Mesodermal cell (in vitro differentiated cells): ENCODE results near the gene NLGN1.

Source experiments
- H3K27ac ChIP-seq: 2 replicates; pipeline ENCODE4 v1.7.0; 2013; ENCODE audit warnings: mild to moderate bottlenecking, low read depth, low read length, moderate library complexity; ENCODE audit not compliant: severe bottlenecking
- H3K36me3 ChIP-seq: 2 replicates; pipeline ENCODE4 v1.7.1; 2013; ENCODE audit warnings: mild to moderate bottlenecking, low read length, moderate library complexity; ENCODE audit not compliant: control insufficient read depth, insufficient read depth
- H3K4me1 ChIP-seq: one replicate; pipeline ENCODE4 v1.7.1; 2013; ENCODE audit warnings: mild to moderate bottlenecking, low read length; ENCODE audit not compliant: insufficient read depth, control insufficient read depth, poor library complexity, severe bottlenecking
- H3K4me3 ChIP-seq: 2 replicates; pipeline ENCODE4 v1.7.0; 2013; ENCODE audit warnings: low read length, control low read depth, mild to moderate bottlenecking; ENCODE audit not compliant: insufficient read depth, poor library complexity, severe bottlenecking; ENCODE audit errors: extremely low read depth
- H3K9me3 ChIP-seq: 2 replicates; pipeline ENCODE4 v1.7.1; 2013; ENCODE audit warnings: mild to moderate bottlenecking, low read length, moderate library complexity; ENCODE audit not compliant: control insufficient read depth
- WGBS, 2 experiments: methylation state at CpG; one replicate each; pipeline ENCODE4 v1.1.5; 2013; ENCODE audit warnings: missing lambda C conversion rate in 2 of 2; ENCODE audit not compliant: insufficient coverage in 2 of 2; 5-methylcytosine and 5-hydroxymethylcytosine counted together

Gene NLGN1

GRCh38 chr3:173869766-173870165 is 472.2 kb downstream of the NLGN1 start:
- H3K27ac ChIP-seq, result no peak overlapping the region
- no peaks in the 10 kb centered on the region for H3K4me1 ChIP-seq
- no peaks in the 10 kb centered on the region for H3K36me3 ChIP-seq

GRCh38 chr3:173870976-173871375 is 473.4 kb downstream of the NLGN1 start:
- H3K4me1 ChIP-seq, result no peaks in the 10 kb centered on the region
- H3K27ac ChIP-seq, result no peak overlapping the region
- no CpG with 5 or more reads among the region's 4 CpGs for WGBS, 2 experiments
- H3K4me3 ChIP-seq, result no peak overlapping the region
- H3K36me3 ChIP-seq, result no peaks in the 10 kb centered on the region
- no peaks in the 10 kb centered on the region for H3K9me3 ChIP-seq

More at GRCh38 chr3:173869766-173870165, 472.2 kb downstream of the NLGN1 start:
- Histone ChIP-seq H3K9me3 (no peaks in the 10 kb centered on the region), H3K4me3 (no peak overlapping the region)
- WGBS, 2 experiments, result 96 to 100% methylated on average over 1 to 3 of the region's 3 CpGs

- Histone ChIP-seq H3K4me1 (no peaks in the 10 kb centered on the region), H3K36me3 (no peaks in the 10 kb centered on the region), H3K27ac (no peak overlapping the region), H3K4me3 (no peak overlapping the region), H3K9me3 (peaks cover 3% of the 10 kb centered on the region)
Measured at GRCh38 chr3:173875790-173876189, 478.2 kb downstream of the NLGN1 start.

GRCh38 chr3:173876476-173876875 is 478.9 kb downstream of the NLGN1 start:
- H3K9me3 ChIP-seq, result peaks cover 3% of the 10 kb centered on the region
- no peaks in the 10 kb centered on the region for H3K4me1 ChIP-seq
- no peak overlapping the region for H3K4me3 ChIP-seq
- H3K27ac ChIP-seq, result no peak overlapping the region
- no peaks in the 10 kb centered on the region for H3K36me3 ChIP-seq

- no peaks in the 10 kb centered on the region for H3K9me3 ChIP-seq
Measured at GRCh38 chr3:173887888-173888287, 490.3 kb downstream of the NLGN1 start.

GRCh38 chr3:173889596-173889995 is 492.1 kb downstream of the NLGN1 start:
- 100% methylated on average over 1 of the region's 4 CpGs for WGBS, 2 experiments
- Histone ChIP-seq H3K27ac (peak overlapping the region; percentile 36), H3K36me3 (no peaks in the 10 kb centered on the region), H3K4me1 (no peaks in the 10 kb centered on the region), H3K9me3 (no peaks in the 10 kb centered on the region), H3K4me3 (no peak overlapping the region)

More at GRCh38 chr3:173887888-173888287, 490.3 kb downstream of the NLGN1 start:
- Histone ChIP-seq H3K36me3 (no peaks in the 10 kb centered on the region), H3K4me3 (no peak overlapping the region), H3K27ac (no peak overlapping the region), H3K4me1 (no peaks in the 10 kb centered on the region)

GRCh38 chr3:173890091-173890490 is 492.5 kb downstream of the NLGN1 start:
- 90 to 100% methylated on average over 2 of the region's 4 CpGs for WGBS, 2 experiments
- no peaks in the 10 kb centered on the region for H3K9me3 ChIP-seq
- H3K4me1 ChIP-seq, result no peaks in the 10 kb centered on the region
- no peaks in the 10 kb centered on the region for H3K36me3 ChIP-seq
- no peak overlapping the region for H3K4me3 ChIP-seq
- no peak overlapping the region for H3K27ac ChIP-seq

GRCh38 chr3:173891272-173892100 is 493.9 kb downstream of the NLGN1 start:
- WGBS, 2 experiments, result 83% methylated on average over 1 of the region's 4 CpGs; no CpG with 5 or more reads in 1 of the 2 experiments
- H3K9me3 ChIP-seq, result no peaks in the 10 kb centered on the region
- H3K36me3 ChIP-seq, result no peaks in the 10 kb centered on the region
- H3K27ac ChIP-seq, result no peak overlapping the region
- no peak overlapping the region for H3K4me3 ChIP-seq
- no peaks in the 10 kb centered on the region for H3K4me1 ChIP-seq

DNA sequence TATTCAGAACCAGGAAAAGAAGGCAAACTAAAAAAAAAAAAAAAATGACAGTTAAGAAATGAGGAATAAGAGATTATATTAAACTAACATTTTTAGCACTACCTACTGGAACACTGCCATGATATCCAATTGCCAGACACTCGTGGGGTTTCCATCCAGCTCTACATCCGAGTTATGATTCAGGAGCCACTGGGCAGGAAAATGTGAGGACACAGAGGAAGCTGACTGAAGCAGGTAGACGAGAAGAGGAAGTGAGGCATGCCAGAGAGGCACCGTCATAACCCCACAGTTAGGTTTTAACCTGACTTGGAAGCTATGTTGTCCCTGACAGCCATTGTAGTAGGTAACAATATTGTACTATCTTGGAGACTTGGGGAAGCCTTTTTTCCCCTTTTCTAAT is 495.0 kb downstream of the NLGN1 start:
- no peak overlapping the region for H3K27ac ChIP-seq
- no peaks in the 10 kb centered on the region for H3K36me3 ChIP-seq
- no peaks in the 10 kb centered on the region for H3K4me1 ChIP-seq
- H3K9me3 ChIP-seq, result no peaks in the 10 kb centered on the region
- 82% methylated on average over 4 of the region's 4 CpGs; no CpG with 5 or more reads in 1 of the 2 experiments for WGBS, 2 experiments
- H3K4me3 ChIP-seq, result no peak overlapping the region

GRCh38 chr3:173893066-173893465 is 495.5 kb downstream of the NLGN1 start:
- Histone ChIP-seq H3K36me3 (no peaks in the 10 kb centered on the region), H3K4me3 (no peak overlapping the region), H3K27ac (no peak overlapping the region), H3K9me3 (no peaks in the 10 kb centered on the region), H3K4me1 (no peaks in the 10 kb centered on the region)
- 90 to 100% methylated on average over 1 of the region's 4 CpGs for WGBS, 2 experiments

GRCh38 chr3:173893835-173894234 is 496.3 kb downstream of the NLGN1 start:
- no peak overlapping the region for H3K27ac ChIP-seq
- H3K4me3 ChIP-seq, result no peak overlapping the region
- no peaks in the 10 kb centered on the region for H3K4me1 ChIP-seq
- 83 to 93% methylated on average over 2 of the region's 2 CpGs for WGBS, 2 experiments
- H3K36me3 ChIP-seq, result no peaks in the 10 kb centered on the region
- no peaks in the 10 kb centered on the region for H3K9me3 ChIP-seq
